GM10847 (cell line): ENCODE results near the gene DGKZ.

Source experiments
- POLR2A ChIP-seq: IDR thresholded peaks from 2 replicates; pipeline ENCODE4 v1.6.1; 2011; ENCODE audit not compliant: insufficient read length; ENCODE audit errors: extremely low read depth

DGKZ gene

GRCh38 chr11:46335271-46335670 lies 12.0 kb upstream of the DGKZ start:
- TF ChIP-seq POLR2A: no peak

GRCh38 chr11:46335890-46336562 lies 11.2 kb upstream of the DGKZ start:
- TF ChIP-seq POLR2A: no peak

- TF ChIP-seq POLR2A: no peak
These were observed 10.6 kb upstream of the DGKZ start for GRCh38 chr11:46336563-46337180.

- no peak for TF ChIP-seq POLR2A
These were observed 9.5 kb upstream of the DGKZ start for GRCh38 chr11:46337626-46338345.

GRCh38 chr11:46338636-46338987 lies 8.7 kb upstream of the DGKZ start:
- TF ChIP-seq POLR2A: no peak

GRCh38 chr11:46338988-46339666 lies 8.1 kb upstream of the DGKZ start:
- no peak for TF ChIP-seq POLR2A

GRCh38 chr11:46339816-46340215 lies 7.4 kb upstream of the DGKZ start:
- TF ChIP-seq POLR2A: no peak

GRCh38 chr11:46341454-46341853 lies 5.8 kb upstream of the DGKZ start:
- TF ChIP-seq POLR2A: no peak

GRCh38 chr11:46342239-46342638 lies 5.0 kb upstream of the DGKZ start:
- no peak for TF ChIP-seq POLR2A

- TF ChIP-seq POLR2A: no peak
These were observed 3.7 kb upstream of the DGKZ start for GRCh38 chr11:46343520-46343919.

- TF ChIP-seq POLR2A: peak; percentile 30
These were observed 2.1 kb upstream of the DGKZ start for GRCh38 chr11:46345131-46345597.

- TF ChIP-seq POLR2A: no peak
These were observed 1.3 kb upstream of the DGKZ start for GRCh38 chr11:46345881-46346484.

- TF ChIP-seq POLR2A: no peak
These were observed 511 bp downstream of the DGKZ start for GRCh38 chr11:46347637-46348311.

GRCh38 chr11:46348566-46349401 lies 1.5 kb downstream of the DGKZ start:
- no peak for TF ChIP-seq POLR2A
